AG04450 (cell line): ENCODE data around the gene RANBP1. TPM values are rescaled to one million over a fixed set of nuclear protein-coding genes. Genes with fewer than 3 reads are reported as not detected.

Source experiments
- CTCF ChIA-PET: fragments of 300-600, 350-600 bp; formaldehyde crosslinking; extraction: SDS; loops from one replicate; lab custom pipeline; 2022; ENCODE audit warnings: antibody characterized with exemption, inconsistent platforms; lab: Charles Lee
- POLR2A ChIA-PET: fragments of 350-600 bp; formaldehyde crosslinking; extraction: SDS; loops from one replicate; lab custom pipeline; 2021; ENCODE audit warnings: antibody characterized with exemption, inconsistent platforms; lab: Yijun Ruan, JAX
- DNase-seq: peaks from one replicate; pipeline ENCODE4 v3.0.0-alpha.2; 2011; ENCODE audit warnings: low read depth, low spot score
- H3K27ac ChIP-seq: one replicate; pipeline ENCODE4 v1.5.1; 2012; ENCODE audit warnings: low read depth, low read length, control low read depth
- H3K27me3 ChIP-seq: one replicate; pipeline ENCODE4 v1.6.0; 2012; ENCODE audit warnings: low read length; ENCODE audit not compliant: control insufficient read depth, insufficient read depth
- H3K4me3 ChIP-seq: 2 replicates; pipeline ENCODE4 v1.5.1; 2011; ENCODE audit warnings: mild to moderate bottlenecking, low read depth, low read length, control low read depth
- H3K9me3 ChIP-seq: 2 replicates; pipeline ENCODE4 v1.5.1; 2012; ENCODE audit warnings: low read length; ENCODE audit not compliant: control insufficient read depth, insufficient read depth
- polyA plus RNA-seq: library from polyadenylated mRNA; depleted of rRNA; stranded (reverse); fragments of >200 nt; gene quantifications from 2 replicates; pipeline ENCODE4 v1.2.3, GENCODE V29; 2011
- TF ChIP-seq, protein P1 (sequence below): IDR thresholded peaks from 2 replicates; pipeline ENCODE4 v1.5.1; 2011; ENCODE audit warnings: low read depth, low read length, control low read depth, inconsistent platforms

The RANBP1 gene
- polyA plus RNA-seq, 1 experiment = 154 TPM

DNA sequence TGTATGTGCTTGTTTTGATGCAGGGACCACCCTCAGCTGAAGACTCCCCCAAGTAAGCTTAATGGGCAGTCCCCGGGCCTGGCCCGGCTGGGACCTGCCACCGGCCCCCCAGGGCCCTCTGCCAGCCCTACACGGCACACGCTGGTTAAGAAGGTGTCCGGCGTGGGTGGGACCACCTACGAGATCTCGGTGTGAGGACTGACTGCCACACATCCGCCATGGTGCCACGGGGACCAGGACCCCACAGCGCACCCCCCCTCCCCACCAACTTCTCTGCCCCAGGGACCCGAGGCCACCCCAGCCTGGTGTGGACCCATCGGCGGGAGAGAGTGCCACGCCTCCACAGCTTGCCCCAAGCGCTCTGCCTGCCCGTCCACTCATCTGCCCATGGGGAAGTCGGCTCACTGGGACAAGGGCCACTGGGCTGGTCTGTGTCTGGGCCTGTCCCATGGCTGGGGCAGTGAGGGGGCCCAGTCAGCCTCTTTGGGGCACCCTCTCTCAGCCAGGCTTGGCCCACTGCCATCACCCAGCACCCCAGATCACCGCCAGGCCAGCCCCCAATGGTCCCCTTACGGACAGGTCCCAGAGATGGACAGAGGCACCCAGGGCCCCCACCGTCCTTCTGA is 29.4 kb downstream of the RANBP1 start:
- Histone ChIP-seq H3K27me3 (no peaks in the 10 kb centered on the region), H3K27ac (no peak overlapping the region), H3K4me3 (no peak overlapping the region), H3K9me3 (no peaks in the 10 kb centered on the region)
- DNase-seq = no peak
- TF ChIP-seq, protein P1, sequence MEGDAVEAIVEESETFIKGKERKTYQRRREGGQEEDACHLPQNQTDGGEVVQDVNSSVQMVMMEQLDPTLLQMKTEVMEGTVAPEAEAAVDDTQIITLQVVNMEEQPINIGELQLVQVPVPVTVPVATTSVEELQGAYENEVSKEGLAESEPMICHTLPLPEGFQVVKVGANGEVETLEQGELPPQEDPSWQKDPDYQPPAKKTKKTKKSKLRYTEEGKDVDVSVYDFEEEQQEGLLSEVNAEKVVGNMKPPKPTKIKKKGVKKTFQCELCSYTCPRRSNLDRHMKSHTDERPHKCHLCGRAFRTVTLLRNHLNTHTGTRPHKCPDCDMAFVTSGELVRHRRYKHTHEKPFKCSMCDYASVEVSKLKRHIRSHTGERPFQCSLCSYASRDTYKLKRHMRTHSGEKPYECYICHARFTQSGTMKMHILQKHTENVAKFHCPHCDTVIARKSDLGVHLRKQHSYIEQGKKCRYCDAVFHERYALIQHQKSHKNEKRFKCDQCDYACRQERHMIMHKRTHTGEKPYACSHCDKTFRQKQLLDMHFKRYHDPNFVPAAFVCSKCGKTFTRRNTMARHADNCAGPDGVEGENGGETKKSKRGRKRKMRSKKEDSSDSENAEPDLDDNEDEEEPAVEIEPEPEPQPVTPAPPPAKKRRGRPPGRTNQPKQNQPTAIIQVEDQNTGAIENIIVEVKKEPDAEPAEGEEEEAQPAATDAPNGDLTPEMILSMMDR = no peak
- POLR2A ChIA-PET = no interaction called here
- CTCF ChIA-PET = no interaction called here

DNA sequence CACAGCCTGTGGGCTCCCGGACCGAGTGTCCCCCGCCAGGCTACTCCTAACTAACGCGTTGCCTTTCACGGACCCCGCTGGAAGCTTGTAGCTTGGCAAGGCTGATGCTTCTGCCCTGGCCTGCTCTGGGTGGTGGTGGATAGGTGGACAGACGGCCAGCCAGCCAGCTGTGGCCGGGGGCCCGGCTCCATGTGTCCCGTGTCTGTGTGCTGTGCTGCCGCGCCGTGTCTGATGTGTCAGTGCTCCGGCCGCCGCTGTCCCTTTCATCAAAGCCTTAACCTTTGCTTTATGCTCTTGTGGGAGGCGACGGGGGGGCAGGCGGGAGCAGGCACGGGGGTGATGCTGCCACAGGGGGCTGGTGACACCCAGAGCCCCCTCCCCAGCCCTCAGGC is 29.9 kb downstream of the RANBP1 start:
- Histone ChIP-seq H3K4me3 (no peak overlapping the region), H3K27ac (no peak overlapping the region), H3K9me3 (no peaks in the 10 kb centered on the region), H3K27me3 (no peaks in the 10 kb centered on the region)
- ChIA-PET CTCF (no interaction called here), POLR2A (no interaction called here)
- TF ChIP-seq, protein P1 = no peak
- DNase-seq = no peak

DNA sequence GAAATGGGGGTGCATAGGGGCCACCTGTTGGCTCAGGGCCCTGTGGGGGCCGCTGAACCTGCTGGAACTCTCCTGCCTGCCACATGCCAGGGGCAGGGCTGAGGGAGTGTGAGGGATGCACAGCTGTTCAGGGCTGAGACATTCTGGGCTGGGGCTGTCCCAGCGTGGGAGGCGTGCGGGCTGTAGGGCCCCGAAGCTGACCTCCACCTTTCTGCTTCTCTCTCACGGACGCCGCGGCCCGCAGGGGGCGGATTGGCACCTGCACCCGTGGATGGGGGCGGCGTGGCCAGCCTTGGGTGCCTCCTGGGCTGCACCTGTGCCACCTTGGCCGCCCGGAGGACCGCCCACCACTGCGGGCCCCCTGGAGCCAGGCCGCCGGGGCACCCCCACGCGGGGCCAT is 30.9 kb downstream of the RANBP1 start:
- Histone ChIP-seq H3K9me3 (no peaks in the 10 kb centered on the region; the same call in 1 of the 2 replicates), H3K27ac (no peak overlapping the region), H3K27me3 (no peaks in the 10 kb centered on the region), H3K4me3 (no peak overlapping the region)
- no peak for DNase-seq
- CTCF ChIA-PET = no interaction called here
- POLR2A ChIA-PET = no interaction called here
- TF ChIP-seq, protein P1 = no peak

DNA sequence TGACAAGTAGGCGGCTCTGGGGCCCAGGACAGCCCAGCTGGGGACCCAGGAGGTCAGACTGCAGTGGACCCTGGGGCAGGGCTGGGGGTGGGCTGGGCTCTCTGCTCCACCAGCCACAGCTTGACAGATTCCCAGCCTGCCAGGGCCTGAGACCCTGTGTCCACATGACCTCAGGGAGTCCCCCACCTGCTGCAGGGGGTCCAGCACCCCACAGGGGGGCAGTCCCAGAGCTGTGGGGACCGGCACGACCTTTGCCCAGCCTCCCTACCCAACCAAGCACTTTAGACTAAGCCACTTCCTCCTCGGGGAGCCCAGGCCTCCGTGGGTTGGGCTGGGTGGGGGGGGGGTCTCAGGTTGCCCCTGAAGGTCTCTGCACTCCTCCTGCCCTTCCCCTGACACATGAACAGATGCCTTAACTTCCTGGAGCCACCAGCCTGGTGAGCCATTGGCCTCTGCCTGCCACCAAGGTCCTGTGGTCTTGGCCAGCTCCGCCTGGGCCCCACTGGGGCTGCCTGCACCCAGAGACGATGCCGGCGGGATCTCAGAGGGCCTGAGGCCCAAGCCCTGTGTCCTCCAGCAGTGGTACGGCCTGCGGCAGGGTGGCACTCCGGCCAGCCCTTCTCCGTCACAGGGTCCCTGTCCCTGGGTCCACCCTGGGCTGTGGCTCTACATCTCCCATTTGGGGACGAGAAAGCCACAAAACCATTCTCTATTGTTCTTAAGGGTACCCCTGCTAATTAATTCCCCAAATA is 31.5 kb downstream of the RANBP1 start:
- H3K27me3 ChIP-seq = no peaks in the 10 kb centered on the region
- TF ChIP-seq, protein P1 = no peak
- no peak overlapping the region for H3K4me3 ChIP-seq
- no peaks in the 10 kb centered on the region; the same call in 1 of the 2 replicates for H3K9me3 ChIP-seq
- POLR2A ChIA-PET = no interaction called here
- H3K27ac ChIP-seq = no peak overlapping the region
- CTCF ChIA-PET = no interaction called here
- DNase-seq = no peak

DNA sequence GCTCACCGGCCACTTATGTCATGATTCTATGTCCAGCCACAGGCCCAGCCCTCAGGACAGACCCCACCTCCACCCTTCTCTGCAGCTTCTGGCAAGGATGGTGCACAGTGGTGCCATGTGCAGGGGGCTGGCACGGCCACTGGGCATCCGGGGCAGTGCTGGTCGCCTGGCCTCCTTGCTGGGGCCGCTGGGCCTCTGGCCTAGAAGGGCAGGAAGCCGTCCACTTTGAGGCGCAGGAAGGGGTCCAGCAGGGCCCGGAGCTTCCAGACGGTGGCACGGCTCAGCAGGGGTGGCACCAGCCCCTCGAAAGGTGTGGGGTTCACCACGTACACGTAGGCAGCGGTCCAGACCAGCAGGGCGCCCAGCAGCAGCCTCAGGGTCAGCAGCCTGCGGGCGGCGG is 32.5 kb downstream of the RANBP1 start:
- CTCF ChIA-PET = no interaction called here
- Histone ChIP-seq H3K9me3 (no peaks in the 10 kb centered on the region; the same call in 1 of the 2 replicates), H3K4me3 (no peak overlapping the region), H3K27ac (no peak overlapping the region), H3K27me3 (no peaks in the 10 kb centered on the region)
- POLR2A ChIA-PET = no interaction called here
- TF ChIP-seq, protein P1 = no peak
- no peak for DNase-seq
